ENCODE data around the gene SLC44A1. TPM values are rescaled to one million over a fixed set of nuclear protein-coding genes. Genes with fewer than 3 reads are reported as not detected.

The SLC44A1 gene
- total RNA-seq, 1 donor from 2014 or later: 9.6 TPM

DNA sequence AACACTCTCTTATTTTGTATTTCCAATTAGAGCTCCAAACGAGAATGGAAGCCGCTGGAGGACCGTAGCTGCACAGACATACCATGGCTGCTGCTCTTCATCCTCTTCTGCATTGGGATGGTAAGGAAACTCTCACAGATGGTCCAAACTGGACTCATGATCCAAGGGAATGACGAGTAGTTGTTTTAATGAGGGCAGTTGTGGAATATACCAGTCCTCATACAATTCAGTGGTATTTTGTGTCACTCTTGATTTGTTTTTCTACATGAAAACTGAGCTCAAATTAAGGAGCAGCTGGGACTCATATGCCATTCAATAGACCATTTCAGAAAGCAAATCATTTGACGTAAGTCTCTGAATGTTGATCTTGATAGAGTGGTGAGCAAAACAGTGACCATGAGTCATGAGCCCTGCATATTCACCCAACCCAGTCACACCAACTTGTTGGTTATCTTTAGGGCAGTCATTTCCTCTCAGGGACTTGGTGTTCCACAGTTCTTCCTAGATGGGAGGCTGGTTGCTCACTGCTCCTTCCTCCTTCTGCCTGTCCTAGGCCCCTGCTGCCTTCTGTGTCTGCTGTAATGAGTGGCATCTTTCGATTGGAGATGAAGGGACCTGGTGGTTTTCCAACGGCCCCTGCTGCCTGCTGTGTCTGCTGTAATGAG is 54.9 kb downstream of the SLC44A1 start:
- Mint-ChIP-seq H3K4me3 (ENCODE audit: unreplicated experiment) (no peak overlapping the region), H3K4me1 (ENCODE audit: low read depth, unreplicated experiment) (peaks cover 9% of the 10 kb centered on the region)
- TF ChIP-seq, protein P1, sequence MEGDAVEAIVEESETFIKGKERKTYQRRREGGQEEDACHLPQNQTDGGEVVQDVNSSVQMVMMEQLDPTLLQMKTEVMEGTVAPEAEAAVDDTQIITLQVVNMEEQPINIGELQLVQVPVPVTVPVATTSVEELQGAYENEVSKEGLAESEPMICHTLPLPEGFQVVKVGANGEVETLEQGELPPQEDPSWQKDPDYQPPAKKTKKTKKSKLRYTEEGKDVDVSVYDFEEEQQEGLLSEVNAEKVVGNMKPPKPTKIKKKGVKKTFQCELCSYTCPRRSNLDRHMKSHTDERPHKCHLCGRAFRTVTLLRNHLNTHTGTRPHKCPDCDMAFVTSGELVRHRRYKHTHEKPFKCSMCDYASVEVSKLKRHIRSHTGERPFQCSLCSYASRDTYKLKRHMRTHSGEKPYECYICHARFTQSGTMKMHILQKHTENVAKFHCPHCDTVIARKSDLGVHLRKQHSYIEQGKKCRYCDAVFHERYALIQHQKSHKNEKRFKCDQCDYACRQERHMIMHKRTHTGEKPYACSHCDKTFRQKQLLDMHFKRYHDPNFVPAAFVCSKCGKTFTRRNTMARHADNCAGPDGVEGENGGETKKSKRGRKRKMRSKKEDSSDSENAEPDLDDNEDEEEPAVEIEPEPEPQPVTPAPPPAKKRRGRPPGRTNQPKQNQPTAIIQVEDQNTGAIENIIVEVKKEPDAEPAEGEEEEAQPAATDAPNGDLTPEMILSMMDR (IDR thresholded peaks at IDR 0.05; ENCODE audit: partially characterized antibody, unreplicated experiment): no peak

DNA sequence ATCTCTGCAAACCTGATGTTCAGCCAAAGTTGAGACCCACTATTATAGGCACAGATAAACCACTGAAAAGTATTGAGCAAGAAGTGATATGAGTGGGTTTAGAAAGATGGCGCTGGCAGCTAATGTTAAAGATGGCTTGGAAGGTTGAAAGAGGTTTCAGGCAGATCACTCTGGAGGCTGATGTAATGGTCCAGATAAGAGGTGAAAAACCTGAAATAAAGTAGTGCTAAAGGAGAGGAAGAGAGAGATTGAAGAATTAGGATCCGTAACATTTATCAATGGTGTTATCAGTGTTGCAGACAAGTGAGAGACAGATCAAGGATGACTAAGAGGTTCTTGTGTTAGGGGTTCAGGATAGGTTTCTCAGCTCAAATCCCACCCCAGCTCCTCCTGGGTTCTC is 58.3 kb downstream of the SLC44A1 start:
- peaks cover 4% of the 10 kb centered on the region for H3K9me3 Mint-ChIP-seq (ENCODE audit: unreplicated experiment)
- peaks cover 4% of the 10 kb centered on the region for H3K4me1 Mint-ChIP-seq (ENCODE audit: low read depth, unreplicated experiment)
- no peak for DNase-seq
- H3K36me3 Mint-ChIP-seq (ENCODE audit: unreplicated experiment): peaks cover 10% of the 10 kb centered on the region
- TF ChIP-seq, protein P1 (IDR thresholded peaks at IDR 0.05; ENCODE audit: partially characterized antibody, unreplicated experiment): no peak
- H3K27ac Mint-ChIP-seq (ENCODE audit: unreplicated experiment): no peak overlapping the region
- H3K27me3 Mint-ChIP-seq (ENCODE audit: unreplicated experiment): no peaks in the 10 kb centered on the region
- no peak overlapping the region for H3K4me3 Mint-ChIP-seq (ENCODE audit: unreplicated experiment)

More for the DNA sequence above, 54.9 kb downstream of the SLC44A1 start:
- no peaks in the 10 kb centered on the region for H3K27me3 Mint-ChIP-seq (ENCODE audit: unreplicated experiment)
- no peak overlapping the region for H3K27ac Mint-ChIP-seq (ENCODE audit: unreplicated experiment)
- peaks cover 2% of the 10 kb centered on the region for H3K9me3 Mint-ChIP-seq (ENCODE audit: unreplicated experiment)
- DNase-seq: no peak
- H3K36me3 Mint-ChIP-seq (ENCODE audit: unreplicated experiment): peaks cover 10% of the 10 kb centered on the region

DNA sequence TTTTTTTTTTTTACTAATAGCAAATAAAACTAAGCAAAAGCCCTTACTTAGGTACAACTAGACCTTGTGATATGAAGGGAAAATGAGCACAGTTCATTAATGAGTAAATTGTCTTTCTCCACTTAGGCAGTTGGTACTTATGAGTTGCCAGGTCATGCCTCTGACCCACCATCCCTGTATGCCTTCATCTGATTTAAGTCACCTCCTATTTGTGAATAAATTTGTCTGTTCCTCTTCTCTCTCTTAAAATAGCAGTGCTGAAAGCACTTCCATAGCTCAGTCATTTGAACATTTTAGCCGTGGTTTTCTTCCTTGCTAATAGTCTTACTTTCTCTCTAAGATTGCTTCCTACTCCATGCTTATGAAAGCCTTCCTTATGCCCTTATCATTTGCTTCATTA is 61.4 kb downstream of the SLC44A1 start:
- Mint-ChIP-seq H3K4me3 (ENCODE audit: unreplicated experiment) (no peak overlapping the region), H3K36me3 (ENCODE audit: unreplicated experiment) (peaks cover 10% of the 10 kb centered on the region), H3K4me1 (ENCODE audit: low read depth, unreplicated experiment) (peaks cover 5% of the 10 kb centered on the region), H3K27me3 (ENCODE audit: unreplicated experiment) (no peaks in the 10 kb centered on the region), H3K27ac (ENCODE audit: unreplicated experiment) (no peak overlapping the region), H3K9me3 (ENCODE audit: unreplicated experiment) (peaks cover 4% of the 10 kb centered on the region)
- no peak for DNase-seq
- TF ChIP-seq, protein P1 (IDR thresholded peaks at IDR 0.05; ENCODE audit: partially characterized antibody, unreplicated experiment): no peak

DNA sequence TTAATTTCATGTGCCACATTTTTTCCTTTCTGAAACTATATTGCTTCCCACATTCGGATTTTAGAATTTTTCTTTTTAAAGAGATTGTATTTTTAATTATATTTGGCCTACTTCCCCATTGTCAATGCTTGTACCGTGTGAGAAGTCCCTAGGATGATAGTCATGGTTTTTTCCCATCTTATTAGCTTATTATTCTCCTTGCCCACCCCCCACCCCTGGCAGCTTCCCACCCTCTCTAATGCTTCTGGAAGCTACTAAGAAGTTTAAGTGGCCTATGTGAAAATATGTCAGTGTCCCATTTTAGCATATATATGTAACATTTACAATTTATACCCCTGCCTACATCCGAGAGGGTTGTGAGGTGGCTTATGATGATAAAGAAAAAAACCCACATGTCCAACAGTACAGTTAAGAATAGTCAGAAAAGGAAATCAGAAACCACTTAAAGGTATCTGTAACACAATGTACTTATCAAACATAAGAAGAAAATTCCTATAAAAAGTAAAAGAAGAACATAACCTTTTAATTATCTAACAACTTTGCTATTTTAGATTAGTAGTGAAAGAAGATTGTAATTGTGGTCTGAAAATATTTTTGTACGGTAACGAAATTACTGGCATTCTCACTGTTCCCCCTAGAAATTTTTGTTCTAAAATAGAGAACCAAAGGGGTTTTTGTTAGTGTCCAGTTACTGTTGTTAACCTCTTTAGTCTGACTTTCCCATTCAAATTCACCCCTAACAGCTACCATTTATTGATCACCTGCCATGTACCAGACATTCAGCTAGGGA is 62.1 kb downstream of the SLC44A1 start:
- Mint-ChIP-seq H3K9me3 (ENCODE audit: unreplicated experiment) (peaks cover 4% of the 10 kb centered on the region), H3K27ac (ENCODE audit: unreplicated experiment) (no peak overlapping the region), H3K4me1 (ENCODE audit: low read depth, unreplicated experiment) (peaks cover 5% of the 10 kb centered on the region), H3K27me3 (ENCODE audit: unreplicated experiment) (no peaks in the 10 kb centered on the region), H3K4me3 (ENCODE audit: unreplicated experiment) (no peak overlapping the region), H3K36me3 (ENCODE audit: unreplicated experiment) (peaks cover 10% of the 10 kb centered on the region)
- TF ChIP-seq, protein P1 (IDR thresholded peaks at IDR 0.05; ENCODE audit: partially characterized antibody, unreplicated experiment): no peak
- no peak for DNase-seq

All from glutamatergic neuron (in vitro differentiated cells).